Gastroesophageal sphincter (tissue), 4 donors: ENCODE results near the gene STAP2. TPM values are rescaled to one million over a fixed set of nuclear protein-coding genes. Genes with fewer than 3 reads are reported as not detected.
A peak's percentile ranks its signal among the peaks of the same experiment; 100 is the strongest.

Experiments used
- ATAC-seq: fragments of 150-250 bp; one replicate; pipeline ENCODE4 v1.9.1; 2016; ENCODE audit warnings: mild to moderate bottlenecking, moderate library complexity
- H3K27ac ChIP-seq, 4 donors: fragments of 200-600 bp; sonication (generic) in 3 of 4; 1 replicate in 3 of 4; 2 replicates in 1 of 4; pipeline ENCODE4 v1.5.1; 2016 to 2019
- H3K27me3 ChIP-seq: fragments of 200-600 bp; sonication (generic); one replicate; pipeline ENCODE4 v1.5.1; 2019
- H3K36me3 ChIP-seq, 2 donors: fragments of 200-600 bp; sonication (generic); one replicate each; pipeline ENCODE4 v1.5.1; 2019; ENCODE audit warnings: control low read depth in 1 of 2
- H3K4me1 ChIP-seq, 3 donors: fragments of 200-600 bp; sonication (generic); 1 replicate in 2 of 3; 2 replicates in 1 of 3; pipeline ENCODE4 v1.5.1; 2016 to 2019; ENCODE audit warnings: control low read depth in 2 of 3
- H3K4me3 ChIP-seq, 2 donors: fragments of 200-600 bp; sonication (generic); one replicate each; pipeline ENCODE4 v1.5.1; 2019; ENCODE audit warnings: mild to moderate bottlenecking in 1 of 2, moderate library complexity in 1 of 2
- H3K9me3 ChIP-seq, 3 donors: fragments of 200-600 bp; sonication (generic); one replicate each; pipeline ENCODE4 v1.5.1; 2017 to 2019; ENCODE audit warnings: control low read depth in 2 of 3
- EP300 ChIP-seq: sonication (generic); formaldehyde crosslinking; IDR thresholded peaks from one replicate; pipeline ENCODE4 v1.6.1; 2017; ENCODE audit warnings: antibody characterized with exemption, mild to moderate bottlenecking
- POLR2A ChIP-seq, 2 donors: fragments of 450-650 bp; IDR thresholded peaks; one replicate each; pipeline ENCODE4 v1.6.1; 2017; ENCODE audit warnings: antibody characterized with exemption in 2 of 2, mild to moderate bottlenecking in 2 of 2, moderate library complexity in 1 of 2
- POLR2AphosphoS5 ChIP-seq: sonication (generic); formaldehyde crosslinking; IDR thresholded peaks from one replicate; pipeline ENCODE4 v1.6.1; 2017; ENCODE audit warnings: antibody characterized with exemption
- WGBS, 2 donors: methylation state at CpG; one replicate each; pipeline ENCODE4 v1.1.5; 2018; ENCODE audit warnings: low coverage in 1 of 2; 5-methylcytosine and 5-hydroxymethylcytosine counted together
- total RNA-seq, 4 donors: library from RNA; depleted of rRNA; stranded (reverse); fragments of >200 nt; gene quantifications; one replicate each; pipeline ENCODE4 v1.1.0, GENCODE V29; 2016
- TF ChIP-seq, protein P1 (sequence below), 4 experiments: fragments of 200-600 bp in 2 of 4; fragments of 450-650 bp in 2 of 4; sonication (generic) in 1 of 4; IDR thresholded peaks; one replicate each; pipeline ENCODE4 v1.5.1; 2017 to 2019; ENCODE audit warnings: antibody characterized with exemption in 4 of 4, mild to moderate bottlenecking in 2 of 4, moderate library complexity in 2 of 4

The STAP2 gene
- total RNA-seq, 4 donors from 2014 or later = 1.4 to 5.6 (median 4.9) TPM; not detected in 1

DNA sequence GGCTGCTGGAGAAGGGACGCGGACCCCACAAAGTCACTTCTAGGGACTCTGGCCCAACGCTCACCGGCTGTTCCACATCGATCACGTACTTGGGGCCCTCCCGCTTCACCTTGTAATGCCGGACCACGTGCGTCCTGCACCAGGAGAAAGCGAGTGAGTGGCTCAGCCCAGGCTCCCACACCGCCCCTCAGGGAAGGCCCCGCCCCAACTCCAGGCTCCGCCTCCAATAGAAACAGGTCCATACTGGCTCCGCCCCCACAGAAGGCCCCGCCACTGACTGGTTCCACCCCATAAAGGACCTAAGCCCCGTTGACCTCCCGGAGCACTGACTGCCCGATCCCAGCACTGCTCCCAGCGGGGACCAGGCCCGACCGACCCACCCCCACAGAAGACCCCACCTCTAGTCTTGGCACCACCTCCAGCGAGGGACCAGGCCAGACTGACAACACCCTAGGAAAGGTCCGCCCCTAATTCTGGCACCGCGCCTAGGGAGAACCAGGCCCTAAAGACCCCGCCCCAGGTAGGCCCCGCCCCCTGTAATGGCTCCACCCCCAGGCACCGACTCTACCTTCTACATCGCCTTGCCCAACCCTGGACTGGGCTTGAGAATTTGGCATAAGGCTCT is 11.3 kb downstream of the STAP2 start:
- Histone ChIP-seq H3K36me3 (no peaks in the 10 kb centered on the region), H3K9me3 (peaks cover 0 to 2% (median 0%) of the 10 kb centered on the region in 3 donors), H3K27me3 (peaks cover 45% of the 10 kb centered on the region), H3K4me1 (peaks cover 0 to 26% (median 8%) of the 10 kb centered on the region in 3 donors), H3K4me3 (peak overlapping the region; percentile 26 to 28), H3K27ac (peak overlapping the region in 2 of 4 donors; percentile 36 to 63)
- ATAC-seq = peak; percentile 60
- whole genome bisulfite sequencing, 2 donors = 1 to 7% methylated on average over 2 to 18 of the region's 30 CpGs
- no peak for TF ChIP-seq POLR2A (IDR thresholded peaks at IDR 0.05)
- TF ChIP-seq EP300 = no peak
- TF ChIP-seq POLR2AphosphoS5 = no peak
- TF ChIP-seq, protein P1, sequence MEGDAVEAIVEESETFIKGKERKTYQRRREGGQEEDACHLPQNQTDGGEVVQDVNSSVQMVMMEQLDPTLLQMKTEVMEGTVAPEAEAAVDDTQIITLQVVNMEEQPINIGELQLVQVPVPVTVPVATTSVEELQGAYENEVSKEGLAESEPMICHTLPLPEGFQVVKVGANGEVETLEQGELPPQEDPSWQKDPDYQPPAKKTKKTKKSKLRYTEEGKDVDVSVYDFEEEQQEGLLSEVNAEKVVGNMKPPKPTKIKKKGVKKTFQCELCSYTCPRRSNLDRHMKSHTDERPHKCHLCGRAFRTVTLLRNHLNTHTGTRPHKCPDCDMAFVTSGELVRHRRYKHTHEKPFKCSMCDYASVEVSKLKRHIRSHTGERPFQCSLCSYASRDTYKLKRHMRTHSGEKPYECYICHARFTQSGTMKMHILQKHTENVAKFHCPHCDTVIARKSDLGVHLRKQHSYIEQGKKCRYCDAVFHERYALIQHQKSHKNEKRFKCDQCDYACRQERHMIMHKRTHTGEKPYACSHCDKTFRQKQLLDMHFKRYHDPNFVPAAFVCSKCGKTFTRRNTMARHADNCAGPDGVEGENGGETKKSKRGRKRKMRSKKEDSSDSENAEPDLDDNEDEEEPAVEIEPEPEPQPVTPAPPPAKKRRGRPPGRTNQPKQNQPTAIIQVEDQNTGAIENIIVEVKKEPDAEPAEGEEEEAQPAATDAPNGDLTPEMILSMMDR (IDR thresholded peaks at IDR 0.05) = no peak

DNA sequence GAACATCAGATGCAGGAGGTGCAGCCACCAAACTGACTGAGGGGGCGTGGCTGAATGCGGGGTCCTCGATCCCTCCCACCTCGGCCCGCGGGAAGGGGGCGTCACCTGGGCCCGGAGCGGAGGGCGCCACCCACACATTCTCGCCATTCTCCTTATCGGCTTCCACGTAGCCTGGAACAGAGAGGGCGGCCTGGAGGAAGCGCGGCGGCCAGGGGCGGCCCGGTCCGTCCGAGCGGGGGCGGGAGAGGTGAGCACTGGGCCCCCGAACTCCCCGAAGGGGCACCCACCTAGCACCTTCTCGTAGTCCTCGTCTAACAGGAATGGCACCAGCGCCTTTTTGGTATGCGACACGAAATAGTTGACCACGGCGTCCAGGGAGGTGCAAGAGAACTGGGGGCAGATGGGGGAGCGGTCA is 11.8 kb downstream of the STAP2 start:
- no peak for ATAC-seq
- no peaks in the 10 kb centered on the region for H3K36me3 ChIP-seq
- WGBS, 2 donors = 5 to 7% methylated on average over 3 to 8 of the region's 33 CpGs
- peaks cover 45% of the 10 kb centered on the region for H3K27me3 ChIP-seq
- peak overlapping the region in 1 of 2 donors; percentile 2 for H3K4me3 ChIP-seq
- peaks cover 0 to 26% (median 8%) of the 10 kb centered on the region in 3 donors for H3K4me1 ChIP-seq
- no peak for TF ChIP-seq EP300
- TF ChIP-seq, protein P1 (IDR thresholded peaks at IDR 0.05) = no peak
- no peak for TF ChIP-seq POLR2A (IDR thresholded peaks at IDR 0.05)
- TF ChIP-seq POLR2AphosphoS5 = no peak
- H3K27ac ChIP-seq = no peak overlapping the region
- H3K9me3 ChIP-seq = peaks cover 0 to 6% (median 0%) of the 10 kb centered on the region in 3 donors

DNA sequence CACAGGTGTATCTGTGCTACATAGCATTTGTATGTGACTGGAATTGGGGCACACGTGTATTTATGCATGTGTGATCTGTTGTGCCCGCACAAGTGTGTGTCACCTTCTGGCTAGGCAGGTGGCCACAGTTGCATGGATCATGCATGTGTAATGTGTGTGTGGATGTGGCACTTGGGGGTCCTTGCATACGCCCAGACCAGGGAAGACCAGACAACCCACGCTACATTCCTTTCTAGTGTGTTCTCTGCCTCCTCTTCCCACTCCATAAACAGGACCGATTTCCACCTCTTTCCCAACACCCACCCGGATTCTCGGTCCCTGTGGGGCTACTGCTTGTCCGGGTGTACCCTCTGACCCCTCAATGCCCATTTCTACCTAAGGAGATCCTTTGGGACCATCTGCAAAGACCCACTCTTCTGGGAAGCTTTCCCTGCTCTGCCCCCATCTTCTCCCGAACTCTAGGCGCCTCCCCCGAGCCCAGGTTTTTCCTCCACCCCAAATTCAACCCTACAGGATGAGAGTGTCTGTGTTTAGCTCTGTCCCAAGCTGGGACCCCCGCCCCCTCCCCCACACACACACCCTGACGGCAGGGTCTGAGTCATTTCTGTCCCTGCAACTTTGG is 12.3 kb downstream of the STAP2 start:
- WGBS, 2 donors = 45 to 48% methylated on average over 9 to 10 of the region's 13 CpGs
- no peaks in the 10 kb centered on the region for H3K36me3 ChIP-seq
- TF ChIP-seq EP300 (no peak), POLR2A (IDR thresholded peaks at IDR 0.05) (no peak), POLR2AphosphoS5 (no peak)
- TF ChIP-seq, protein P1 (IDR thresholded peaks at IDR 0.05) = no peak
- peaks cover 45% of the 10 kb centered on the region for H3K27me3 ChIP-seq
- H3K4me3 ChIP-seq = no peak overlapping the region
- ATAC-seq = no peak
- H3K27ac ChIP-seq = no peak overlapping the region
- peaks cover 0 to 26% (median 8%) of the 10 kb centered on the region in 3 donors for H3K4me1 ChIP-seq
- peaks cover 0 to 6% (median 0%) of the 10 kb centered on the region in 3 donors for H3K9me3 ChIP-seq

DNA sequence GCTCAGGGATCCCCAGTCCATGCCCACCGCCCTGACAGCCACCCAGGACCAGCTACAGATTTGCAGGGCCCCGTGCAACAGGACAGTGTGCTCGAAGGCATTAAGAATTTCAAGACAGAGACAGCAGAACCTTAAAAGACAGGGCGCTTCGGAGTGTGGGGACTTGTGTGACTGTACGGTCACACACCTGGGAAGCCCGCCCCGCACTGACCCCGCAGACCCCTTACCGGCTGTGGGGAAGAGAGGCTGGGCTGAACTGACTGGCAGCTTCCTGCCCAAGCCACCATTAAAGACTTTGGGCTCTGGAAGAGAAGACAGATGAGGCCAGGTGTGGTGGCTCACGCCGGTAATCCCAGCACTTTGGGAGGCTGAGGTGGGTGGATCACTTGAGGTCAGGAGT is 14.4 kb downstream of the STAP2 start:
- no peak for ATAC-seq
- Histone ChIP-seq H3K4me3 (no peak overlapping the region), H3K4me1 (peaks cover 0 to 26% (median 8%) of the 10 kb centered on the region in 3 donors), H3K36me3 (no peaks in the 10 kb centered on the region), H3K9me3 (peaks cover 0 to 6% (median 0%) of the 10 kb centered on the region in 3 donors), H3K27ac (no peak overlapping the region), H3K27me3 (peaks cover 39% of the 10 kb centered on the region)
- WGBS, 2 donors = 73 to 81% methylated on average over 4 to 6 of the region's 12 CpGs
- TF ChIP-seq, protein P1 (IDR thresholded peaks at IDR 0.05) = no peak
- TF ChIP-seq POLR2A (IDR thresholded peaks at IDR 0.05) = no peak
- TF ChIP-seq EP300 = no peak
- TF ChIP-seq POLR2AphosphoS5 = no peak

DNA sequence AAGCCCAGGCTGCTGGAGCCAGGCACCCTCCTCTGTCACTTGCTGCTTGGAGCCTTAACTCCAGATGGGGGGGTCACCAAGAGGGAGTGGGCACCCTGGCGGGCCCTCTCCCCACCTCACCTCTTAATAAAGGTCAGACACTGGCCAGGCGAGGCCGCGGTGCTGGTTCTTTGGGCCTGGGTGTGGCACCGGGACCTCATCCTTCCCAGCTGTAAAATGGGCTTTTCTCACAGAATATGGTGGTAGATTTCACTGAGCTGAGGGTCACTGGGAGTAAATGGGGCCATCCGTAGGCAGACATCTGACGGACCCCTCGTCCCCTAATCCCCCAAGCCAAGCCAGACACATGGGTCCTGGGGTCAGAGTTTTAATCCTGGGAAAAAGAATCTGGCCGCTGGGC is 14.9 kb downstream of the STAP2 start:
- Histone ChIP-seq H3K4me3 (no peak overlapping the region), H3K9me3 (peaks cover 0 to 6% (median 0%) of the 10 kb centered on the region in 3 donors), H3K36me3 (no peaks in the 10 kb centered on the region), H3K27ac (no peak overlapping the region), H3K4me1 (peaks cover 0 to 21% (median 8%) of the 10 kb centered on the region in 3 donors), H3K27me3 (peaks cover 34% of the 10 kb centered on the region)
- no peak for ATAC-seq
- TF ChIP-seq EP300 = no peak
- no CpG with 5 or more reads among the region's 9 CpGs for WGBS, 2 donors
